HFFc6 (cell line): ENCODE measurements around the gene TMEM239. TPM values are rescaled to one million over a fixed set of nuclear protein-coding genes. Genes with fewer than 3 reads are reported as not detected.

Source experiments
- DNase-seq: peaks from one replicate; pipeline ENCODE4 v3.0.0-alpha.2; 2018
- H3K27ac Mint-ChIP-seq: 2 replicates; pipeline ENCODE4 v1.8.0; 2020; ENCODE audit warnings: mild to moderate bottlenecking, mixed read lengths
- H3K27me3 Mint-ChIP-seq: 2 replicates; pipeline ENCODE4 v1.8.0; 2021; ENCODE audit warnings: mild to moderate bottlenecking, moderate library complexity, mixed read lengths; ENCODE audit not compliant: insufficient read depth
- H3K36me3 Mint-ChIP-seq: 2 replicates; pipeline ENCODE4 v1.8.0; 2021; ENCODE audit warnings: low read depth, mixed read lengths
- H3K4me1 Mint-ChIP-seq: 2 replicates; pipeline ENCODE4 v1.8.0; 2020; ENCODE audit warnings: low read depth, mixed read lengths
- H3K4me3 Mint-ChIP-seq: 2 replicates; pipeline ENCODE4 v1.8.0; 2020; ENCODE audit warnings: mild to moderate bottlenecking, moderate library complexity, mixed read lengths
- H3K9me3 Mint-ChIP-seq: 2 replicates; pipeline ENCODE4 v1.8.0; 2020; ENCODE audit warnings: mild to moderate bottlenecking, mixed read lengths
- total RNA-seq, 6 experiments: library from RNA; stranded (reverse); fragmentation: NEBNext Ultra II Directional; extraction: Animal tissue kit (Norgen Biotek cat#: 25700); gene quantifications; 2 replicates in 1 of 6; 3 replicates in 5 of 6; pipeline ENCODE4 v1.2.3, GENCODE V29; 2021
- TF ChIP-seq, protein P1 (sequence below): fragments of 200-600 bp; sonication (generic); IDR thresholded peaks from 2 replicates; pipeline ENCODE4 v1.5.0; 2021; ENCODE audit warnings: antibody characterized with exemption, mild to moderate bottlenecking

TMEM239 gene
- total RNA-seq, 6 experiments from 2014 or later, result not detected

DNA sequence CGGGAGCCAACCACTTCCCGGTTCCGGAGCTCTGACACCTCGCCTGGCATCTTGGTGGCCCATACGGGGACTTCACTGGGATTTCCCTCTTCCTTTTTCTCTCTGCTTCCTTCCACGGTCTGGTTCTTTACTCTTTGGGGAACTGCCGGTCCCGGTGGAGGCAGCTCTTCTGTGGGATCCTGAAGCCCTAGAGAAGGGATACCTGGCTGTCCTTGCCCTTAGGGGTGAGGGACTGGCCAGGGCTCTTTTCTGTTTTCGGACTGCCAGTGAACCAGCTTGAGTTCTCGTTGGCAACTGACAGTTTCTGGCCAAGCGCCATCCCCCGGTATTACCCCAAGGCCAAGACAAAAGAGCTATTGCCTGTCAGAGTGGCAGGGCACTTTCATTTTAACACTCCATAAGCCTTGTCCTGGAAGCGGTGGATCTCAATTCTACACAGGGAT lies 14.9 kb upstream of the TMEM239 start:
- Mint-ChIP-seq H3K36me3 (peaks cover 9% of the 10 kb centered on the region; the same call in 1 of the 2 replicates), H3K27me3 (peaks cover 50% of the 10 kb centered on the region), H3K4me1 (peaks cover 21% of the 10 kb centered on the region), H3K9me3 (peaks cover 4% of the 10 kb centered on the region; the same call in 1 of the 2 replicates), H3K4me3 (no peak overlapping the region), H3K27ac (no peak overlapping the region)
- TF ChIP-seq, protein P1, sequence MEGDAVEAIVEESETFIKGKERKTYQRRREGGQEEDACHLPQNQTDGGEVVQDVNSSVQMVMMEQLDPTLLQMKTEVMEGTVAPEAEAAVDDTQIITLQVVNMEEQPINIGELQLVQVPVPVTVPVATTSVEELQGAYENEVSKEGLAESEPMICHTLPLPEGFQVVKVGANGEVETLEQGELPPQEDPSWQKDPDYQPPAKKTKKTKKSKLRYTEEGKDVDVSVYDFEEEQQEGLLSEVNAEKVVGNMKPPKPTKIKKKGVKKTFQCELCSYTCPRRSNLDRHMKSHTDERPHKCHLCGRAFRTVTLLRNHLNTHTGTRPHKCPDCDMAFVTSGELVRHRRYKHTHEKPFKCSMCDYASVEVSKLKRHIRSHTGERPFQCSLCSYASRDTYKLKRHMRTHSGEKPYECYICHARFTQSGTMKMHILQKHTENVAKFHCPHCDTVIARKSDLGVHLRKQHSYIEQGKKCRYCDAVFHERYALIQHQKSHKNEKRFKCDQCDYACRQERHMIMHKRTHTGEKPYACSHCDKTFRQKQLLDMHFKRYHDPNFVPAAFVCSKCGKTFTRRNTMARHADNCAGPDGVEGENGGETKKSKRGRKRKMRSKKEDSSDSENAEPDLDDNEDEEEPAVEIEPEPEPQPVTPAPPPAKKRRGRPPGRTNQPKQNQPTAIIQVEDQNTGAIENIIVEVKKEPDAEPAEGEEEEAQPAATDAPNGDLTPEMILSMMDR, result no peak
- no peak for DNase-seq

DNA sequence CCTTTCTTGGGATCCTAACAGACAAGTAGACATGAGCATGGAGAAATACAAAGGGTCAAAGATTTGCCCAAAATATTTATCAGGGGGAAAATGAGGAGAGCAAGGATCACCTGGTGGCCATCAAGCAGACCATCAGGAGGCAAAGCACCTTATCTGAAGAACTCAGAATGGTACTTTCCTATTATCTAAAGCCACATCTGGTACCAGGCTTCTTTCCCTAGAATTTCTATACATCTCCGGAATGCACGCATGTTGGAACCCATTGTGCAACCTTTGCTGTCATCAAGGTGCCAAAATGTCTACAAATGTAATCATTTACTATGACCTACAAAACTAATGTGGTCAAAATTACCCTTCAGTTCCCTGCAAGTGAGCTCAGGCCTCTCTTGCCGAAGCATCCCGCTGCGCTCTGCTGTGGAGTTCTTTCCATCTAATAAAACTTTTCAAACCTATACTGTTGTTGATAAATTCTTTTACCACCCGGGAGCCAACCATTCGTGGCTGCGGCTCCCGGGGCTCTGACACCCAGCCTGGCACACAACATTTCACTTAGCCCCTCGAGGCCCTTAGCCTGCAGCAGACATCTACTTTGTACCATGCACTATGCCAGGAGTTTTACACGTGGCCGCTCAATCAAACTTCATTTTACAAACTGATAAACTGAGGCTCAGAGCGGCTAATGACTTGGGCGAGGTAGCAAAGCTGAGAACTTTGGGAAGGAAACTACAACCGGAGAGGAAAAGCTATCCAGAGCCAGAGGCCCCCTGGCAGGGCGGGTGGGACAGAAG lies 11.9 kb upstream of the TMEM239 start:
- H3K27ac Mint-ChIP-seq, result no peak overlapping the region
- TF ChIP-seq, protein P1, result no peak
- H3K4me3 Mint-ChIP-seq, result no peak overlapping the region
- H3K36me3 Mint-ChIP-seq, result peaks cover 9% of the 10 kb centered on the region; the same call in 1 of the 2 replicates
- peaks cover 22% of the 10 kb centered on the region for H3K4me1 Mint-ChIP-seq
- peaks cover 4% of the 10 kb centered on the region; the same call in 1 of the 2 replicates for H3K9me3 Mint-ChIP-seq
- no peak for DNase-seq
- H3K27me3 Mint-ChIP-seq, result peaks cover 54% of the 10 kb centered on the region

- H3K36me3 Mint-ChIP-seq, result peaks cover 6% of the 10 kb centered on the region; the same call in 1 of the 2 replicates
- H3K27me3 Mint-ChIP-seq, result peaks cover 49% of the 10 kb centered on the region
- H3K9me3 Mint-ChIP-seq, result peaks cover under 1% of the 10 kb centered on the region; the same call in 1 of the 2 replicates
- TF ChIP-seq, protein P1, result no peak
- peaks cover 14% of the 10 kb centered on the region for H3K4me1 Mint-ChIP-seq
- H3K27ac Mint-ChIP-seq, result no peak overlapping the region
- no peak for DNase-seq
- H3K4me3 Mint-ChIP-seq, result no peak overlapping the region
Observed at GRCh38 chr20:2804852-2805688, 11.1 kb upstream of the TMEM239 start.

- Mint-ChIP-seq H3K27ac (no peak overlapping the region), H3K4me3 (no peak overlapping the region), H3K36me3 (peaks cover 6% of the 10 kb centered on the region; the same call in 1 of the 2 replicates), H3K9me3 (no peaks in the 10 kb centered on the region; the same call in 1 of the 2 replicates), H3K27me3 (peaks cover 46% of the 10 kb centered on the region), H3K4me1 (peaks cover 10% of the 10 kb centered on the region; the same call in 1 of the 2 replicates)
- DNase-seq, result no peak
- TF ChIP-seq, protein P1, result no peak
Observed at GRCh38 chr20:2805689-2806350, 10.3 kb upstream of the TMEM239 start.

DNA sequence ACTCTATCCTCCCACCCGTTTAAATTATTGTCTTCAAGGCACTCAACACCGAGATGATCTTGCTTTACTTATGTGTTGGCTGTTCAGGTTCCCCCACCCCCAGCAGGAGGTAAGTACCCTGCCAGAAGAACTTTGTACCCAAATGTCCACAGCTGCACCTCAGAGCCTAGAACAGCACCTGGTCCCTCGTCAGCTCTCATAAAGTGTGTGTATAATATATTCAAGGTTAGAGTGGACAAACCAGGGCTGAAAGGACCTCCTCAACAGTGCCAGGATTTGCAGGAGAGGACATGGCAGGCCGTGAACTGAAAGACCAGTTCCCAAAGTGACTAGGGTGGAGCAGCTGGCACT lies 9.8 kb upstream of the TMEM239 start:
- H3K27ac Mint-ChIP-seq, result no peak overlapping the region
- peaks cover 5% of the 10 kb centered on the region for H3K9me3 Mint-ChIP-seq
- TF ChIP-seq, protein P1, result no peak
- peaks cover 4% of the 10 kb centered on the region; the same call in 1 of the 2 replicates for H3K36me3 Mint-ChIP-seq
- peaks cover 40% of the 10 kb centered on the region for H3K27me3 Mint-ChIP-seq
- peaks cover 6% of the 10 kb centered on the region; the same call in 1 of the 2 replicates for H3K4me1 Mint-ChIP-seq
- no peak overlapping the region for H3K4me3 Mint-ChIP-seq
- DNase-seq, result no peak
